ENCODE data around the gene EZH2. TPM values are rescaled to one million over a fixed set of nuclear protein-coding genes. Genes with fewer than 3 reads are reported as not detected.

EZH2 gene
- total RNA-seq, 1 donor from 2014 or later: 6.6 TPM

- no peak for FAIRE-seq
- TF ChIP-seq CTCF (IDR thresholded peaks at IDR 0.05; ENCODE audit: insufficient read depth, low read length, severe bottlenecking): no peak
These were observed 27.6 kb downstream of the EZH2 start for GRCh38 chr7:148856578-148856881.

GRCh38 chr7:148854983-148855382 is 29.1 kb downstream of the EZH2 start:
- H3K4me3 ChIP-seq (ENCODE audit: low read depth, low read length): no peak overlapping the region
- FAIRE-seq: no peak
- DNase-seq (ENCODE audit: low read depth): no peak
- H3K27me3 ChIP-seq (ENCODE audit: control insufficient read depth, insufficient read depth, low read length): no peaks in the 10 kb centered on the region
- TF ChIP-seq CTCF (IDR thresholded peaks at IDR 0.05; ENCODE audit: insufficient read depth, low read length, severe bottlenecking): no peak
- H3K36me3 ChIP-seq (ENCODE audit: control insufficient read depth, insufficient read depth, low read length): no peaks in the 10 kb centered on the region

More at GRCh38 chr7:148856578-148856881, 27.6 kb downstream of the EZH2 start:
- Histone ChIP-seq H3K36me3 (ENCODE audit: control insufficient read depth, insufficient read depth, low read length) (no peaks in the 10 kb centered on the region), H3K27me3 (ENCODE audit: control insufficient read depth, insufficient read depth, low read length) (no peaks in the 10 kb centered on the region), H3K4me3 (ENCODE audit: low read depth, low read length) (no peak overlapping the region)
- no peak for DNase-seq (ENCODE audit: low read depth)

GRCh38 chr7:148852272-148852671 is 31.8 kb downstream of the EZH2 start:
- no peak for TF ChIP-seq CTCF (IDR thresholded peaks at IDR 0.05; ENCODE audit: insufficient read depth, low read length, severe bottlenecking)
- Histone ChIP-seq H3K36me3 (ENCODE audit: control insufficient read depth, insufficient read depth, low read length) (no peaks in the 10 kb centered on the region), H3K4me3 (ENCODE audit: low read depth, low read length) (no peak overlapping the region), H3K27me3 (ENCODE audit: control insufficient read depth, insufficient read depth, low read length) (no peaks in the 10 kb centered on the region)
- DNase-seq (ENCODE audit: low read depth) (no peak), FAIRE-seq (no peak)

- Histone ChIP-seq H3K27me3 (ENCODE audit: control insufficient read depth, insufficient read depth, low read length) (no peaks in the 10 kb centered on the region), H3K4me3 (ENCODE audit: low read depth, low read length) (no peak overlapping the region), H3K36me3 (ENCODE audit: control insufficient read depth, insufficient read depth, low read length) (no peaks in the 10 kb centered on the region)
- DNase-seq (ENCODE audit: low read depth) (no peak), FAIRE-seq (no peak)
- no peak for TF ChIP-seq CTCF (IDR thresholded peaks at IDR 0.05; ENCODE audit: insufficient read depth, low read length, severe bottlenecking)
These were observed 33.5 kb downstream of the EZH2 start for GRCh38 chr7:148850564-148850963.

- DNase-seq (ENCODE audit: low read depth): no peak
These were observed 34.5 kb downstream of the EZH2 start for GRCh38 chr7:148849393-148850098.

More at GRCh38 chr7:148849393-148850098, 34.5 kb downstream of the EZH2 start:
- Histone ChIP-seq H3K27me3 (ENCODE audit: control insufficient read depth, insufficient read depth, low read length) (no peaks in the 10 kb centered on the region), H3K36me3 (ENCODE audit: control insufficient read depth, insufficient read depth, low read length) (no peaks in the 10 kb centered on the region), H3K4me3 (ENCODE audit: low read depth, low read length) (no peak overlapping the region)
- no peak for FAIRE-seq
- no peak for TF ChIP-seq CTCF (IDR thresholded peaks at IDR 0.05; ENCODE audit: insufficient read depth, low read length, severe bottlenecking)
